H1 (cell line): ENCODE measurements around the gene EXOC6.

ENCODE experiments used
- BCL11A ChIP-seq, 2 experiments: IDR thresholded peaks; one replicate each; pipeline ENCODE4 v1.6.1; 2011; ENCODE audit warnings: low read depth in 2 of 2, low read length in 2 of 2, mild to moderate bottlenecking in 2 of 2
- BRCA1 ChIP-seq: IDR thresholded peaks from 2 replicates; pipeline ENCODE4 v1.6.1; 2012; ENCODE audit warnings: low read depth, low read length, improper control_type of control experiment
- HDAC6 ChIP-seq: IDR thresholded peaks from one replicate; pipeline ENCODE4 v1.7.1; 2012; ENCODE audit warnings: low read depth, mild to moderate bottlenecking, inconsistent platforms, low read length, moderate library complexity
- KDM1A ChIP-seq: fragments of 200-600, 300-600 bp; sonication (generic); IDR thresholded peaks from 2 replicates; pipeline ENCODE4 v1.7.1; 2016; ENCODE audit warnings: mild to moderate bottlenecking, low read length, borderline replicate concordance
- POLR2A ChIP-seq, 2 experiments: IDR thresholded peaks; 1 replicate in 1 of 2; 2 replicates in 1 of 2; pipeline ENCODE4 v1.6.1; 2011; ENCODE audit warnings: low read depth in 2 of 2, low read length in 2 of 2, mild to moderate bottlenecking in 2 of 2; ENCODE audit errors: control extremely low read depth in 1 of 2
- POLR2AphosphoS5 ChIP-seq: IDR thresholded peaks from 2 replicates; pipeline ENCODE4 v1.6.1; 2011; ENCODE audit warnings: low read depth, low read length
- RAD21 ChIP-seq, 2 experiments: IDR thresholded peaks in 1 of 2; conservative IDR thresholded peaks in 1 of 2; 2 replicates each; pipeline ENCODE4 v1.6.1; 2011; ENCODE audit warnings: low read depth in 2 of 2, low read length in 2 of 2, improper control_type of control experiment in 1 of 2, inconsistent platforms in 1 of 2, mild to moderate bottlenecking in 1 of 2, moderate library complexity in 1 of 2
- TAF1 ChIP-seq: IDR thresholded peaks from 2 replicates; pipeline ENCODE4 v1.6.1; 2011; ENCODE audit warnings: mild to moderate bottlenecking, low read depth, low read length
- TBP ChIP-seq: IDR thresholded peaks from 2 replicates; pipeline ENCODE4 v1.6.1; 2011; ENCODE audit warnings: low read depth, low read length, improper control_type of control experiment
- TCF12 ChIP-seq: IDR thresholded peaks from 2 replicates; pipeline ENCODE4 v1.6.1; 2011; ENCODE audit warnings: low read depth, mild to moderate bottlenecking, low read length
- YY1 ChIP-seq: IDR thresholded peaks from 2 replicates; pipeline ENCODE4 v1.6.1; 2011; ENCODE audit warnings: low read depth, mild to moderate bottlenecking, low read length
- TF ChIP-seq, protein P1 (sequence below), 3 experiments: IDR thresholded peaks; 1 replicate in 2 of 3; 2 replicates in 1 of 3; pipeline versions ENCODE4 v1.5.1 to v1.6.1; 2011; ENCODE audit warnings: low read length in 3 of 3, mild to moderate bottlenecking in 3 of 3, inconsistent platforms in 2 of 3, low read depth in 1 of 3, moderate library complexity in 1 of 3; ENCODE audit not compliant: insufficient read depth in 1 of 3; ENCODE audit errors: control extremely low read depth in 1 of 3
- TF ChIP-seq, protein P2 (sequence below): IDR thresholded peaks from 2 replicates; pipeline ENCODE4 v1.6.1; 2012; ENCODE audit warnings: inconsistent platforms
- TF ChIP-seq, protein P3 (sequence below): IDR thresholded peaks from 2 replicates; pipeline ENCODE4 v1.6.1; 2011; ENCODE audit warnings: low read length, improper control_type of control experiment

DNA sequence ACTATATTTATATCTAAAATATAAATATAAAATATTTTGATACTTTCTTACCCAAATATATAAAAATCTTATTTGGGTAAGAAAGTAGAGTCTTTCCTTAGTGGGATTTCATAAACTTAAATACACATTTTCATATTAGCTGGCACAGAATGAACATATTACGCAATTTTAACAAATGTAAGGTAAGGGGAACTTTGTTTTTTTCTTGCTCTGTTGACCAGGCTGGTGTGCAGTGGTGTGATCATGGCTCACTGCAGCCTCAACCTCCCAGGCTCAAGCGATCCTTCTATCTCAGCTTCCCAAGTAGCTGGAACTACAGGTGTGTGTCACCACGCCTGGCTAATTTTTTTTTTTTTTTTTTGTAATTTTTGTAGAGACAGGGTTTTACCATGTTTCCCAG lies 243.6 kb downstream of the EXOC6 start:
- no peak for TF ChIP-seq BRCA1
- no peak for TF ChIP-seq TCF12
- TF ChIP-seq POLR2A (IDR thresholded peaks at IDR 0.05; ENCODE audit: control extremely low read depth in 1 of 2, low read depth in 2 of 2, low read length in 2 of 2), result no peak
- TF ChIP-seq, protein P1, sequence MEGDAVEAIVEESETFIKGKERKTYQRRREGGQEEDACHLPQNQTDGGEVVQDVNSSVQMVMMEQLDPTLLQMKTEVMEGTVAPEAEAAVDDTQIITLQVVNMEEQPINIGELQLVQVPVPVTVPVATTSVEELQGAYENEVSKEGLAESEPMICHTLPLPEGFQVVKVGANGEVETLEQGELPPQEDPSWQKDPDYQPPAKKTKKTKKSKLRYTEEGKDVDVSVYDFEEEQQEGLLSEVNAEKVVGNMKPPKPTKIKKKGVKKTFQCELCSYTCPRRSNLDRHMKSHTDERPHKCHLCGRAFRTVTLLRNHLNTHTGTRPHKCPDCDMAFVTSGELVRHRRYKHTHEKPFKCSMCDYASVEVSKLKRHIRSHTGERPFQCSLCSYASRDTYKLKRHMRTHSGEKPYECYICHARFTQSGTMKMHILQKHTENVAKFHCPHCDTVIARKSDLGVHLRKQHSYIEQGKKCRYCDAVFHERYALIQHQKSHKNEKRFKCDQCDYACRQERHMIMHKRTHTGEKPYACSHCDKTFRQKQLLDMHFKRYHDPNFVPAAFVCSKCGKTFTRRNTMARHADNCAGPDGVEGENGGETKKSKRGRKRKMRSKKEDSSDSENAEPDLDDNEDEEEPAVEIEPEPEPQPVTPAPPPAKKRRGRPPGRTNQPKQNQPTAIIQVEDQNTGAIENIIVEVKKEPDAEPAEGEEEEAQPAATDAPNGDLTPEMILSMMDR (IDR thresholded peaks at IDR 0.05; ENCODE audit: control extremely low read depth in 1 of 3, insufficient read depth in 1 of 3, low read depth in 1 of 3, low read length in 3 of 3), result no peak
- no peak for TF ChIP-seq RAD21 (IDR thresholded peaks at IDR 0.05 in 1 of 2, conservative IDR thresholded peaks at IDR 0.05 in 1 of 2; ENCODE audit: low read depth in 2 of 2, low read length in 2 of 2)
- TF ChIP-seq, protein P2, sequence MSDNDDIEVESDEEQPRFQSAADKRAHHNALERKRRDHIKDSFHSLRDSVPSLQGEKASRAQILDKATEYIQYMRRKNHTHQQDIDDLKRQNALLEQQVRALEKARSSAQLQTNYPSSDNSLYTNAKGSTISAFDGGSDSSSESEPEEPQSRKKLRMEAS, result no peak
- TF ChIP-seq HDAC6, result no peak
- no peak for TF ChIP-seq BCL11A (IDR thresholded peaks at IDR 0.05; ENCODE audit: low read depth in 2 of 2, low read length in 2 of 2)
- TF ChIP-seq YY1, result no peak
- TF ChIP-seq POLR2AphosphoS5, result no peak
- no peak for TF ChIP-seq KDM1A
- no peak for TF ChIP-seq TAF1
- no peak for TF ChIP-seq TBP
- TF ChIP-seq, protein P3, sequence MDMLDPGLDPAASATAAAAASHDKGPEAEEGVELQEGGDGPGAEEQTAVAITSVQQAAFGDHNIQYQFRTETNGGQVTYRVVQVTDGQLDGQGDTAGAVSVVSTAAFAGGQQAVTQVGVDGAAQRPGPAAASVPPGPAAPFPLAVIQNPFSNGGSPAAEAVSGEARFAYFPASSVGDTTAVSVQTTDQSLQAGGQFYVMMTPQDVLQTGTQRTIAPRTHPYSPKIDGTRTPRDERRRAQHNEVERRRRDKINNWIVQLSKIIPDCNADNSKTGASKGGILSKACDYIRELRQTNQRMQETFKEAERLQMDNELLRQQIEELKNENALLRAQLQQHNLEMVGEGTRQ, result no peak
